ENCODE data around the gene ADPRHL1.

GRCh38 chr13:113458253-113459065 is 5.2 kb upstream of the ADPRHL1 start:
- no peak for TF ChIP-seq POLR2AphosphoS5 (IDR thresholded peaks at IDR 0.05)
- TF ChIP-seq POLR2A (IDR thresholded peaks at IDR 0.05), result no peak
- TF ChIP-seq CTCF (IDR thresholded peaks at IDR 0.05), result peak in 1 of 2 donors; percentile 6
